ENCODE results near the gene GPC5.
"Not testable (repeated sequence)": the region's sequence is repeated elsewhere in the genome, so short reads cannot be mapped to it uniquely, and the experiment has no call there.

Gene GPC5

GRCh38 chr13:92825938-92826596, 1427.6 kb downstream of the GPC5 start:
- DNase-seq = no peak

DNA sequence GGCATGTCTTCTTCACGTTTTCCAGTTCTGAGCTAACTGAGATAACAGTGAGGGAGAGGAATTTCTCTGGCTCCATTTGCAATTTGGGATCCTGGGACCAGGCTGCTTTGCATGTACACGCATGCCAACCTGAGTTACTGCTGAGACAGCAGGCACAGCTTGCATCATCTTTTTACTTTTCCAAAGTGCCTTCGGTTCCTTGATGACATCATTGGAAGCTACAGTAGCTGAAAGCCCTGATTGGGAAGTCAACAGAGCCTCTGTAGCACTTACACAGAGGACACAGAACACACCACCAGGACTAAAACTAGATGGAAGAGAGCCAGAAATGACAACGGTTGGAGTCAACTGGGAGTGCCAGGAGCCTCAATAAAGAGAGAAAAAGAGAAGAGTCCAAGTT, 1429.1 kb downstream of the GPC5 start:
- no peak for DNase-seq

DNA sequence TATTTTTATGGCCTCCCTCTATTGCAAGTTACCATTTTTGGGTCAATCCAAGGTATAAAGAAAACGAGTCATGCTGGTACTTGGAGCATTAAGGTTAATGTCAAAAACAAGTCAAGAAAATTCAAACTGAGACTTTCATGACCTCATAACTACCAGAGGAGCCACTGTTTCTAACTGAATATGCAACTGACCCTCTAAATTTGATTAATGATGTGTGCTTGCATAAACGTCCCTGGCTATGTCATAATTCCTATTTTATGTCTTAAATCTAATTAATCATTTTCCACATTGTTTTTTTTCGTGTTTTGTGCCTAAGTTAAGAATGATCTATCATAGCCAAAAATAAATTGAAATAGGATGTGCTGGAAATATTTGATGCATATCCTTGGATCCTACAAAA, 1431.5 kb downstream of the GPC5 start:
- no peak for DNase-seq

DNA sequence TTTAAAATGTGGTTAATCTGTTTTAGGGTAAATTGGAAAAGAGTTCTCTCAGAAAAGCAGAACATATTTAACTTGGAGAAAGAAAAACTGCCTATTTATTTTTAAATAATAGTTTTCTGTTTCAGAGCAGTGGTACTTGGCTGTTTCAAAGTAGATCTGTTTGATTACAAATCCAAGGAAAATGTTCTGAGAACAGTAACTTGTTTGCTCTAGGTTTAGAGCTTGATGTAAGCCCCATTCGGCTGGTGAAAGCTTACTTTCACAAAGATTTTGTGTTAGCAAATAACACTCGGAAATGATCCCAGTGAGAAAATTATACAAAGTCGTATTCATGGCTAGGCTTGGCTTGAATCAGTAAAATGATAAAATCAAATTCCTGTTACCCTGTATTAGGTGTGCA, 1432.4 kb downstream of the GPC5 start:
- DNase-seq = no peak

DNA sequence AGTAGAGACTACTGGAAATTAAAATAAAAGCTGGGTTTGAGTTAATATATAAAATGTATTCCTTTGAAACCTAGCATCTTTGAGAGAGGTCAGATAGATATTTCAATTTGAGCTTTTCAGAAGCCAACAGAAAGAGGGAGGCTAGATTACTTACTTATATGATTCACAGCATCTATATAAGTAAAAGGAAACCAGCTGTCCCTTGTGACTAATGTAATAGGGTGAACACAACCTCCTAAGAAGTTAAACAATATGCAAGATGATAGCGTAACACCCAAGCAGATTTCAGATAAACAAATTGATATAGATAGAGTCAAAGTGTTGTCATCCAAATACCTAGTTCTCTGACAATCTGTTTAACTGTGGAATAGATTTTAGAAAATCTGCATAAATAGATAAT, 1434.7 kb downstream of the GPC5 start:
- DNase-seq = no peak

DNA sequence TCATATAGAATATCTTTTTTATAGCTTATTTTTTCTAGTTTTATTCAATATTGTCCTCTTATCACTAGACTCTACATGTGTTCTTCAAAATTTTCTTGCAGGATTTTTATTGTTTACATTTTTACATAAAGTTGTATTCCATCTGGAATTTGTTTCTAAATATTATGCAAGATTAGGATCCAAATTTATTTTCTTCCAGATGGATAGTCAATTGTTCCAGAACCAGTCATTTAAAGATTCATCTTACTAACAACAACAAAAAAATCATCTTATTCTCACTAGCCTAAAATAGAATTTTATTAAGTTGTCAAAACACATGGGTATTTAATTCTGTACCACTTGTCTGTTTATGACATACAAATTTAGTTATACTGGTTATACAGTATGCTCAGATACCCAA, 1437.8 kb downstream of the GPC5 start:
- DNase-seq = no peak

DNA sequence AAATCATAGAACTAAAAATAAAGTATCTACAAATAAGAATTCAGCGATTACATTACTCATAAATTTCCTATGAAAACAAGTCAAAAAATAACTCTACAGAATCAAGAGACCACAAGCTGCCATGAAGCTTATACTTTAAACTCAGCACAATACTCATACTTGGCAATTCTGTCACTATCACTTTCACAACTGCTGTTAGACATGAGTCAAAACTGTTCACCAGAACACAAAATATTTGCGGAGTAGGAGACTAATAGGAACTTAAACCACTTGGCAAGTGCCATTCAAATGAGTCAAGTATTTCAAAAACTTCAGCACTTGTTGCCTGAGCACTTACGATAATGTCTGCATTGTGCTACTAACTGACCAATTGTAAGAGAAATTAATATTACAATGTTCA, 1440.4 kb downstream of the GPC5 start:
- DNase-seq = no peak

DNA sequence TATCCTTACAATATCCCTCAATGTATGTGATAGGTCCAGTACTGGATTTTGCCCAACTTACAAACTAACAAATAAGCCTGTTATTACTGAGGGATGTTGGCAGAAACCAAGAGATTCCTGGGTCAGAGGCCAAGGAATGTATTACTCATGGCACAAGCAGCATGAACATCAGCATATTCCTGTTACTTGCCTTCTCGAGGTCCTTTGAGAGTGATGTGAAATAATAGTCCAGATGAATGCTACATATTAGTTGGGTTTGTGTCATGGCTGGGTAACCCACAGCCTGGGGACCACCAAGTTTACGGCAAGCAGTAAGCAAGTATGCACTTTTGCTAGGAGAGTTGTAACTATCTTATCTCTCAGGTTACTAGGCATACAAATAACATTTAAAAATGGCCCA, 1443.7 kb downstream of the GPC5 start:
- DNase-seq = no peak

GRCh38 chr13:92843549-92843948, 1445.1 kb downstream of the GPC5 start:
- DNase-seq = no peak

DNA sequence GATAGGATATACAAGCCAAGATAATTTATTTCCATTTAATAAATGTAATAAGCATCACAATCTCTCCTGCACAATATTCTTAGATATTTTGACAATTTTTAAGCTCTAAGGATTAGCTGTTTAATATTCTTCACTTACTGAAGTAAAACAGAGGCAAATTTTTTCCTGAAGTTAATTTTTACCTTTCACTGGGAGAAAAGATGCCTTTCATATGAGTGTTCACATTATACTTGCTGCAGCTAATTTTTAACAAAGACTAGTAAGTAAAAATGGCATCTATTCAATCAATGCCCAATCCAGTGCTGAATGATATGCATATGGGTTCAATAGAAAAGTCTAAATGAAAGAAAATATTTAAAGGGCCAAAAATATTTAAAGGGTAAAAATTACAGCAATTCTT, 1451.0 kb downstream of the GPC5 start:
- no peak for DNase-seq

GRCh38 chr13:92864584-92865284, 1466.3 kb downstream of the GPC5 start:
- no peak for DNase-seq

- DNase-seq = no peak
These were observed 1474.6 kb downstream of the GPC5 start for GRCh38 chr13:92873029-92873428.

DNA sequence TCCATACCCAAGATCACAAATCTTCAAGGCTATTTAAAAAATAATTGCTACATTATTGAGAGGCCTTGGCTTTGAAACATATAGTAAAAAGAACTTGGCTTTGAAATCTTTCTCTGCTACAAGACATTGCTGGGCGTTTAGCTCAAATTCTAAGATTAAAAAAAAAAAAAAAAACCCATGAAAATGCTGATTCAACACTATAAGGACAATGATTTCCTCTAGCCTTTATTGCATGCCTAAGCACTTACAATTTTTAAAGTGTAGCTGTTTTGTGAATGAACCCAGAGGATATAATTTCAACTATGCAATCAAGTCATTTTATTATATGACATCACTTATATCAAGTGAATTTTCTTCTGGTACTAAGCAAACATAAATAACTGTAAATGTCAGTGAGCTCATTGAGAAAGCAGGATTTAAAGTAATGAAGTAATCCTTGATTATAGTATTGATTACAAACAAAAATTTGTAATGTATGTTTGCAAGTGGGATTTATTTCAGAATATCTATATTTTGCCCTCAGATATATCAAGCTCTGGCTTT, 1488.2 kb downstream of the GPC5 start:
- no peak for DNase-seq

DNA sequence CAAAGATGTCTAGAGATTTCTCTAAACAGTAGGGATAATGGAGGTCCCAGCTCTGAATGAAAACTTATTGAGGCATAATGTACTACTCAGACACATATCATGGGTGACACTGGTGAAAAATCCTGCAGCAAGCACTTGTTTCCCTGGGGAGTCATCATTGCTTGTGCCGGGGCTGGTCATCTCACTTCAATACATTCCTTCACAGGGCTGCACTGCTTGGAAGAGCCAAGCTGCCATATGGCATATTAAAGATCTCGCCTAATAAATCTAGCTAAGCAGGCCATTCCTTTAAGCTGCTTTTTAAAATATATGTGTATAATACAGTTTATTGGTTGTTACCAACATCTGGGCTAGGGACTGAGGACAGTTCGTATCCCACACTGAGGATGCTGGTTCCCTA, 1496.0 kb downstream of the GPC5 start:
- DNase-seq = no peak

DNA sequence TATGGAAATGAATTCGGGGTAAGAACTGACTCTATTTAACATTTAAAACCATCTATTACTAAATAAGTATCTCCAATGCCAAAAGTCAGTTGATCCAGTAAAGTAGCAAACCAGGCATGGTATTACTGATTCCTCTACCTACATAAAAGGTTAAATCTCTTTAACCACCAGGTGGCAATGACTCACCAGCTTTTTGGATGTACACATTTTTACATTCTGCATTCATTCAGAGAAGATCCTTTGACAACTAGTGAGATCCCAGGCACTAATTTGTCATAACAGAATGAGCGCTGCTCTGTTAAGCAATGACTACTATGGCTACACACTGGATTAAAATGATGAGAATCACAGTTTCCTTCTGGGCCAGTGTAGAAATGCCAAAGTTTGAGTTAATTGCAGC, 1498.4 kb downstream of the GPC5 start:
- DNase-seq = no peak

GRCh38 chr13:92898946-92899345, 1500.5 kb downstream of the GPC5 start:
- DNase-seq = not testable (repeated sequence)

DNA sequence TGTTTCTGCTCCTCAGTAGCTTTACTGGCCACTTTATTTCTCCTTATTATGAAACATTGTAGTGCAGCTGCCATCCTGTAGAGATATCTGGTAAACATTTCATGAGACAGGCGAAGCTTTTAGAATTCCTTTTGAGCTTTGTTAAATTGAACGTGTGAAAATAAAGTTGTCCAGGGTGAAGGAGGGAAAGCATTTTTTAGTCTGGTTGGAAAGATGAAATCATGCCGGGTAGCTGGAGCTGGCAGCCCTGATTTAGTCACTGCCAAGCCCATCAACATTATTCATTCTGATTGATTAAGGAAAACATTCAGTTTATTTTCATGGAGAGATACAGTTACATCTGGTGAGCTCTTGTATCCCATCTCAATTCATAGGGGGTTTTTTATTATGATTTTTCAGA, 1502.0 kb downstream of the GPC5 start:
- no peak for DNase-seq

DNA sequence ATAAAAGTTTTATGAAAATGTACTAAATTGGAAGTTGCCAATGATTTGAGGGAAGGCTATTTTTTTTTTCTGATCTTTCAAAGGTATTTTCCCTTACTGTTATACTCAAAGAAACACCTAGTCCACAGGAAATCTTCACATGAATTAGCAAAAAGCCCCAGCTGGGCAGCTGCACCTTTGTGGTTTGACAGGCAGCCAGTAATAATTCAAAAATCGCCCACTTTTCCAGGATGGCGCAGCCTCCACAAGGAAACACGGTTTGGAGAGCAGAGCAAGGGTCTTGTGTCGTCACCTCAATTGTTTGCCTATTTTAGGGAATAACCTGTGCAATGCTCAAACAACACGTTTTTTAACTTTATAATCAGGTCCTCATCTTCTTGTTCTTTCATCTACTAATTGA, 1503.3 kb downstream of the GPC5 start:
- no peak for DNase-seq

DNA sequence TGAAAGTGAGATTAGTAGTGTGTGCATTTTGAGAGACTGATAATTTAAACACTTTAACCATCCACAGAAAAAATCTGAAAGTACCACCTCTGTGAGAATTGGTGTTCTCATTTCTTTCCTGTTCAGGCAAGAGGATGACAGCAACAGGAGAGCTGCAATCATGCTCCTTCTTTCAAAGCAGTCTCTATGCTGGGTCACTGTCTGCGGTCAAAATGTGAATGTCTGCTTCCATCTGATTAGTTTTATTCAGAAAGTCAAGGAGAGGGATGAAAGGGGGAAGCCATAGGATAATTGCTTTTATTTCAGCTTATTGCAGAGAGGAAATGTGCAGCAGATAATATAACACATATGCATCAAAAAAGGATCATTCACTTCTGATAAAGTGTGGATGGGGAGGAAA, 1514.2 kb downstream of the GPC5 start:
- no peak for DNase-seq

- no peak for DNase-seq
These were observed 1515.4 kb downstream of the GPC5 start for GRCh38 chr13:92913840-92914239.

Data from activated CD4-positive, alpha-beta T cell treated with anti-CD3 and anti-CD28 coated beads for 48 hours (primary cell).